GM19328 (cell line): ENCODE results near the gene CDH12.
"Not testable (repeated sequence)": the region's sequence is repeated elsewhere in the genome, so short reads cannot be mapped to it uniquely, and the experiment has no call there.

Source experiments
- ATAC-seq: cut with Tn5 transposase; IDR thresholded peaks from one replicate; pipeline ENCODE4 v1.9.1; 2021; ENCODE audit warnings: mild to moderate bottlenecking, moderate library complexity; ENCODE audit not compliant: unreplicated experiment

Gene CDH12

GRCh38 chr5:22577711-22578110 lies 275.4 kb downstream of the CDH12 start:
- no peak for ATAC-seq

GRCh38 chr5:22577006-22577405 lies 276.1 kb downstream of the CDH12 start:
- no peak for ATAC-seq

- no peak for ATAC-seq
Measured at GRCh38 chr5:22572941-22573340, 280.2 kb downstream of the CDH12 start.

- no peak for ATAC-seq
Measured at GRCh38 chr5:22567983-22568382, 285.2 kb downstream of the CDH12 start.

- no peak for ATAC-seq
Measured at GRCh38 chr5:22560147-22560546, 293.0 kb downstream of the CDH12 start.

GRCh38 chr5:22557251-22557650 lies 295.9 kb downstream of the CDH12 start:
- ATAC-seq, result no peak

- ATAC-seq, result no peak
Measured at GRCh38 chr5:22554475-22554874, 298.7 kb downstream of the CDH12 start.

- no peak for ATAC-seq
Measured at GRCh38 chr5:22549876-22550671, 303.1 kb downstream of the CDH12 start.

GRCh38 chr5:22542340-22542739 lies 310.8 kb downstream of the CDH12 start:
- ATAC-seq, result no peak

- ATAC-seq, result no peak
Measured at GRCh38 chr5:22541037-22541436, 312.1 kb downstream of the CDH12 start.

- no peak for ATAC-seq
Measured at GRCh38 chr5:22539762-22540161, 313.4 kb downstream of the CDH12 start.

- no peak for ATAC-seq
Measured at GRCh38 chr5:22531986-22532385, 321.2 kb downstream of the CDH12 start.

- no peak for ATAC-seq
Measured at GRCh38 chr5:22521521-22521920, 331.6 kb downstream of the CDH12 start.

GRCh38 chr5:22516497-22516896 lies 336.6 kb downstream of the CDH12 start:
- ATAC-seq, result not testable (repeated sequence)

- ATAC-seq, result no peak
Measured at GRCh38 chr5:22514231-22514630, 338.9 kb downstream of the CDH12 start.

GRCh38 chr5:22505891-22506290 lies 347.3 kb downstream of the CDH12 start:
- no peak for ATAC-seq

GRCh38 chr5:22504411-22504810 lies 348.7 kb downstream of the CDH12 start:
- no peak for ATAC-seq

GRCh38 chr5:22500556-22500955 lies 352.6 kb downstream of the CDH12 start:
- no peak for ATAC-seq

GRCh38 chr5:22496666-22497065 lies 356.5 kb downstream of the CDH12 start:
- no peak for ATAC-seq

- ATAC-seq, result no peak
Measured at GRCh38 chr5:22495016-22495720, 358.0 kb downstream of the CDH12 start.

GRCh38 chr5:22488427-22488826 lies 364.7 kb downstream of the CDH12 start:
- ATAC-seq, result no peak

- no peak for ATAC-seq
Measured at GRCh38 chr5:22480305-22480704, 372.8 kb downstream of the CDH12 start.
